GM12801 (cell line): Measurements from ENCODE around the gene GPR3.

ENCODE experiments used
- TF ChIP-seq, protein P1 (sequence below): IDR thresholded peaks from one replicate; pipeline ENCODE4 v1.5.1; 2011; ENCODE audit warnings: control low read depth; ENCODE audit not compliant: insufficient read length; ENCODE audit errors: extremely low read depth

Gene GPR3

DNA sequence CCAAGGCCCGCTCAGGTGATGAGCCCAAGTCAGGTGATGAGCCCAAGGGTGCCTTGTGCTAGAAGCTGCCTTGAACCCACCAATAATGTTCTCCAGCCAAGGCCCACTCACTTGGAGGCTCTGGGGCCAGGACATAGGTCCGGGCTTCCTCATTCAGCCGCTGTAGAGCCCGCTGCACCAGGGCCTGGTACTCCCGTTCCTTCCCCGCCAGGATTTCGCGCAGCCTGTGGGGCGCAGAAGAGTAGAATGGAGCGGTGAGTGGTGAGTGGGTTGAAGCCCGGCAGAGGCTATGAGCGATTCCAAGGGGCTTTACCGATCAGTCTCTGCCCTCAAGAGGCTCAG, 36.2 kb upstream of the GPR3 start:
- TF ChIP-seq, protein P1, sequence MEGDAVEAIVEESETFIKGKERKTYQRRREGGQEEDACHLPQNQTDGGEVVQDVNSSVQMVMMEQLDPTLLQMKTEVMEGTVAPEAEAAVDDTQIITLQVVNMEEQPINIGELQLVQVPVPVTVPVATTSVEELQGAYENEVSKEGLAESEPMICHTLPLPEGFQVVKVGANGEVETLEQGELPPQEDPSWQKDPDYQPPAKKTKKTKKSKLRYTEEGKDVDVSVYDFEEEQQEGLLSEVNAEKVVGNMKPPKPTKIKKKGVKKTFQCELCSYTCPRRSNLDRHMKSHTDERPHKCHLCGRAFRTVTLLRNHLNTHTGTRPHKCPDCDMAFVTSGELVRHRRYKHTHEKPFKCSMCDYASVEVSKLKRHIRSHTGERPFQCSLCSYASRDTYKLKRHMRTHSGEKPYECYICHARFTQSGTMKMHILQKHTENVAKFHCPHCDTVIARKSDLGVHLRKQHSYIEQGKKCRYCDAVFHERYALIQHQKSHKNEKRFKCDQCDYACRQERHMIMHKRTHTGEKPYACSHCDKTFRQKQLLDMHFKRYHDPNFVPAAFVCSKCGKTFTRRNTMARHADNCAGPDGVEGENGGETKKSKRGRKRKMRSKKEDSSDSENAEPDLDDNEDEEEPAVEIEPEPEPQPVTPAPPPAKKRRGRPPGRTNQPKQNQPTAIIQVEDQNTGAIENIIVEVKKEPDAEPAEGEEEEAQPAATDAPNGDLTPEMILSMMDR = no peak

DNA sequence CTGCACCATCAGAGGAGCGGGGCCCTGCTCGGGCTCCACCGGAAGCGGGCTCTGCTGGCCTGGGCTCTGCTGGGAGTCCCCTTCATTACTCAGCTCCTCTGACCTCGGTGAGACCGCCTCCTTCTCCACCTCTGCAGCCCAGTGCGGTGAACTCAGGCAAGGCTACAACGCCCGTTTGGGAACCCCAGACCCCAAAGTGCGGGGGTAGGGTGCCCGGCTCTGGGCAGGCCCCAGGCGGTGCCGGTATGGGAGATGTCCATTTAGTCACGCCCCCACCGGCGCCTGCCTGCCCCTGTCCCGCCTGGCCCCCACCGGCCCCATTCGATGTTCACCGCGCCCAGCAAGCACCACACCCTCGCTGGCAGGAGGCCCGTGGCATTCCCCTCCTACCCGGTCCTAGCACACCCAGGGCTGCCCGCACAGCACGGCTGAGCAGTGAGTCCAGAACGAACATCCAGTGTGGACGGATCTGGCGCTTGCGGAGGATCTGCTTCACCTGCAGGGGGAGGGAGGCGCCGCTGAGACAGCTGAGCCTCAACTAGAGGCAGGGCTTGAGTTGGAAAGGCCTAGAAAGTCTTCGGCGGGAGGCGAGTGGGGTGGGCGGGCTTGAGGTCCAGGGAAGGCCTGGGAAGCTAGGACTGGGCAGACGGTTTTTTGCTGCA, 35.7 kb upstream of the GPR3 start:
- TF ChIP-seq, protein P1 = no peak

DNA sequence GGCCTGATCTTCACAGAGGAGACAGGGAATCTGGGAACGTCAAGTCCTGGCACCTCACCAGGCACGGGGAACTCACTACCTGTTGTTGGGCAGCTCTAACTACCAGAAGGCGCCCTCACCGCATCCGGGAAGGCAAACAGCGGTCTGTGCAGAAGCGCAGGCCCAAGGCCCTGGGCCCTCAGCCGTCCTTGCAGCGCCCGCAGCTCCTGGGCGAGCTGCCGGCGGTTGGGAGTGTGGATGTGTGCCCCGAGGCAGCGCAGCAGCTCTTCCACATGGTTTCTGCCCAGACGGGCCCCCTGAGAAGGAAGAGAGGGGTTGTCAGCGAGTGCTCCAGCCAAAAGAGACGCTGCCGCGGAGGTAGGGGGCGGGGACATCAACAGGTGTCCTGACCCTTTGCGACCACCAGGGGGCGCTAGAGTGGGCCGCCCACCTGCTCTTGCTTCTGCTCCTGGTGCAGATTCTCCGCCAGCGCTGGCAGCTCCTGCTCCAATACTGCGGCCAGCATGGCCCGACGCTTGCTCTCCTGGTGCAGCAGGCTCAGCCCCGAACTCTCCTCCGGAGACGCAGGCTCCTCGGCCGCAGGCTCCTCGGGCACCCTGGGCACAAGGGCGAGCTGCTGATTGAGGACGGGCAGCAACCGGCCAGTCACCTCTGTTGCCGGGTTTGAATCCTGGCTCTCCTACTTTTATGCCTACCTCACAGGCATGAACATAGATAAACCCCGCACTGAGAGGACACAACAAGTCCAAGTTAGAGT, 35.0 kb upstream of the GPR3 start:
- TF ChIP-seq, protein P1 = no peak

DNA sequence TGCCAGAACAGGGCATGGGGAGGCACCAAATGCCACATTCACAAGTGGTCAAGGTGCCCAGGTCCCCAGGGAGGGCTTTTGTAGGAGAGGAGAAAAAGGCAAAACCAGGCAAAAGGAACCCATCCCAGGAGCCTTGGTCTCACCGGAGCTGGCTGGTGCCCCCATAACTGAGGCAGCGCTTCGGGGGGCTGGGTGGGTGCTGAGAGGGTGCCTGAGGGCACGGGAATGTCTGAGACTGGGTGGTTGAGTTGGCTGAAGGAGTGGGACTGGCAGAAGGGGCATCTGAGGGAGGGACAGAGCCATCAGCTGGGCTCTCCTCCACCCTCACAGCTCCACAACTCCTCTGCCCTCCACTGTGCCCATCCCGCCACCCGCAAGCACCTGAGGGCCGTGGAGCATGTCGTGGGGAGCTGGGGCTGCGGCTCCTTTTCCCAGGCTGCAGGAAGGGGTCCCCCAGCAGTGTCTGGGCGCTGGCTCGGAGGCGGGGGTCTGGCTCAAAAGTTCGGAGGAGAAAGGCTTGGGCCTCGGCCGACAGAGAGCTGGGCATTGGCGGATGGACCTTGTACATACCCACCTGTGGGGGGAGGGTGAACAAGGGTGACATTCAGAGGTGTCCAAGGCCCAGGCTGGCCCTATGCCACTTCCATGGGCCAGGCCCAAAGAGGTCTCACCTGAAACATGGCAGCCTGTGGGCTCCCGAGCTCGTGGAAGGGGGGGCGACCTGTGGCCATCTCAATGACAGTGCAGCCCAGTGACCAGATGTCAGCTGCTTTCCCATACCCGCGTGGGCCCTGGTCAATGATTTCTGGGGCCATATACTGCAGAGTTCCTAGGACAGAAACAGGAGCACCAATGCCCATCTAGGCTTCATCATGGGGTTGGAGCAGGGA, 34.1 kb upstream of the GPR3 start:
- TF ChIP-seq, protein P1 = no peak

DNA sequence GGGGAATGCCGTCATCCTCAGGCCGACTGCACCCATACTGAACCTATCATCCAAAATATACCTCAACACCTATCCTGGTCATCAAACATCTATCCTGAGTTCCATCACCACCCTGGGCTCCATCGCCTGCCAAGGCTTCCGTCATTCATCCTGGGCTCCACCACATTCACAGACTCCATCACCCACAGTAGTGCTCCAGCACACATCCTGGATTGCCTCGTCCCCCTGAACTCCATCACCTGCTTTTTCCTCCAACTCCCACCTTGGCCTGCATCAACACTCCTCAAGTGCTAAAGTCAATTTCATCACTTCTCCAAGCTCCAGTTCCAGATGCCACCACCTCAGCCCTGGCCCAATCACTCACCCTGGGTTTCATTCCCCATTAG, 33.5 kb upstream of the GPR3 start:
- TF ChIP-seq, protein P1 = no peak

DNA sequence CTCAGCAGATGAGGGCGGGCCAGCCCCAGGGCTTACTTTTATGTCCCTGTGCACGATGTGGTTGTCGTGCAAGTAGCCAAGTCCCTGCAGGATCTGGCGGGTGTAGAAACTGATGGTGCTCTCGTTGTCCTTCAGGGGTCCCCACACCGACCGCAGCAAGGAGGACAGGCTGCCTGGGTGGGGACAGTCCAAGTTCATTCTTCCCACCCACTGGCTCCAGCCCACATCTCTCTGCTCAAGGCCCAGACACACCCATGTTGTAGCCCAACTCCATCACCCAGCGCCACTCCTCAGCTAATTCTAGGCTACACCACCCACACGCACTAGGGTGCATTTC, 32.6 kb upstream of the GPR3 start:
- TF ChIP-seq, protein P1 = no peak
